ENCODE measurements around the gene LRIT2.

LRIT2 gene

GRCh38 chr10:84225427-84226173, at the start of gene LRIT2:
Gene LRIT2 (minus strand): TSS chr10:84225544. CDS start chr10:84225520, 24 bp downstream.
- no peak for TF ChIP-seq EZH2phosphoT487 (IDR thresholded peaks at IDR 0.05; ENCODE audit: borderline replicate concordance, low read length)
- no peak for TF ChIP-seq CTCF (IDR thresholded peaks at IDR 0.05; ENCODE audit: low read depth, low read length, poor library complexity, severe bottlenecking)
- no peaks in the 10 kb centered on the region for H4K20me1 ChIP-seq (ENCODE audit: control insufficient read depth, insufficient read depth, low read depth, low read length)
- no peak within 1 kb of the TSS for H3K27ac ChIP-seq (ENCODE audit: low read depth, low read length)
- H3K27me3 ChIP-seq (ENCODE audit: control insufficient read depth, low read length): peaks cover 2% of the 10 kb centered on the region; the same call in 1 of the 2 replicates
- H3F3A ChIP-seq (ENCODE audit: control insufficient read depth, insufficient read depth): no peaks in the 10 kb centered on the region
- H3K4me1 ChIP-seq (ENCODE audit: control insufficient read depth, low read length): no peaks in the 10 kb centered on the region
- no peak within 1 kb of the TSS for H3K4me2 ChIP-seq (ENCODE audit: low read length)
- H3K36me3 ChIP-seq (ENCODE audit: control insufficient read depth, low read length): no peaks in the 10 kb centered on the region
- H3K9me2 ChIP-seq (replicated peaks; ENCODE audit: control insufficient read depth, low read length): no peaks in the 10 kb centered on the region
- no peaks in the 10 kb centered on the region for H3K79me2 ChIP-seq (ENCODE audit: control insufficient read depth, low read length)
- no peaks in the 10 kb centered on the region for H3K9me3 ChIP-seq (ENCODE audit: control insufficient read depth, insufficient read depth, low read length)
- H3K4me3 ChIP-seq (ENCODE audit: low read length): no peak within 1 kb of the TSS

GRCh38 chr10:84270708-84271107, 45.4 kb upstream of the LRIT2 start:
- H3K79me2 ChIP-seq (ENCODE audit: control insufficient read depth, low read length): no peaks in the 10 kb centered on the region
- H3K27me3 ChIP-seq (ENCODE audit: control insufficient read depth, low read length): peaks cover 15% of the 10 kb centered on the region
- no peak for TF ChIP-seq CTCF (IDR thresholded peaks at IDR 0.05; ENCODE audit: low read depth, low read length, poor library complexity, severe bottlenecking)
- TF ChIP-seq EZH2phosphoT487 (IDR thresholded peaks at IDR 0.05; ENCODE audit: borderline replicate concordance, low read length): no peak
- no peak overlapping the region for H3K4me3 ChIP-seq (ENCODE audit: low read length)
- H3K36me3 ChIP-seq (ENCODE audit: control insufficient read depth, low read length): no peaks in the 10 kb centered on the region
- no peak overlapping the region for H3K27ac ChIP-seq (ENCODE audit: low read depth, low read length)
- H3F3A ChIP-seq (ENCODE audit: control insufficient read depth, insufficient read depth): no peaks in the 10 kb centered on the region
- no peaks in the 10 kb centered on the region for H3K9me2 ChIP-seq (replicated peaks; ENCODE audit: control insufficient read depth, low read length)
- no peaks in the 10 kb centered on the region for H3K4me1 ChIP-seq (ENCODE audit: control insufficient read depth, low read length)
- H4K20me1 ChIP-seq (ENCODE audit: control insufficient read depth, insufficient read depth, low read depth, low read length): no peaks in the 10 kb centered on the region
- no peak overlapping the region for H3K4me2 ChIP-seq (ENCODE audit: low read length)
- no peaks in the 10 kb centered on the region for H3K9me3 ChIP-seq (ENCODE audit: control insufficient read depth, insufficient read depth, low read length)

GRCh38 chr10:84269773-84270172, 44.4 kb upstream of the LRIT2 start:
- H3K27me3 ChIP-seq (ENCODE audit: control insufficient read depth, low read length): peaks cover 13% of the 10 kb centered on the region
- no peaks in the 10 kb centered on the region for H4K20me1 ChIP-seq (ENCODE audit: control insufficient read depth, insufficient read depth, low read depth, low read length)
- H3K4me2 ChIP-seq (ENCODE audit: low read length): no peak overlapping the region
- no peak for TF ChIP-seq CTCF (IDR thresholded peaks at IDR 0.05; ENCODE audit: low read depth, low read length, poor library complexity, severe bottlenecking)
- TF ChIP-seq EZH2phosphoT487 (IDR thresholded peaks at IDR 0.05; ENCODE audit: borderline replicate concordance, low read length): no peak
- H3K9me3 ChIP-seq (ENCODE audit: control insufficient read depth, insufficient read depth, low read length): no peaks in the 10 kb centered on the region
- H3K36me3 ChIP-seq (ENCODE audit: control insufficient read depth, low read length): no peaks in the 10 kb centered on the region
- no peaks in the 10 kb centered on the region for H3K9me2 ChIP-seq (replicated peaks; ENCODE audit: control insufficient read depth, low read length)
- no peaks in the 10 kb centered on the region for H3K79me2 ChIP-seq (ENCODE audit: control insufficient read depth, low read length)
- no peak overlapping the region for H3K27ac ChIP-seq (ENCODE audit: low read depth, low read length)
- no peaks in the 10 kb centered on the region for H3K4me1 ChIP-seq (ENCODE audit: control insufficient read depth, low read length)
- no peaks in the 10 kb centered on the region for H3F3A ChIP-seq (ENCODE audit: control insufficient read depth, insufficient read depth)
- H3K4me3 ChIP-seq (ENCODE audit: low read length): no peak overlapping the region

All from DOHH2 (cell line).